ENCODE data around the gene TRIM38.
"Not testable (repeated sequence)": the region's sequence is repeated elsewhere in the genome, so short reads cannot be mapped to it uniquely, and the experiment has no call there.

TRIM38 gene, protein sequence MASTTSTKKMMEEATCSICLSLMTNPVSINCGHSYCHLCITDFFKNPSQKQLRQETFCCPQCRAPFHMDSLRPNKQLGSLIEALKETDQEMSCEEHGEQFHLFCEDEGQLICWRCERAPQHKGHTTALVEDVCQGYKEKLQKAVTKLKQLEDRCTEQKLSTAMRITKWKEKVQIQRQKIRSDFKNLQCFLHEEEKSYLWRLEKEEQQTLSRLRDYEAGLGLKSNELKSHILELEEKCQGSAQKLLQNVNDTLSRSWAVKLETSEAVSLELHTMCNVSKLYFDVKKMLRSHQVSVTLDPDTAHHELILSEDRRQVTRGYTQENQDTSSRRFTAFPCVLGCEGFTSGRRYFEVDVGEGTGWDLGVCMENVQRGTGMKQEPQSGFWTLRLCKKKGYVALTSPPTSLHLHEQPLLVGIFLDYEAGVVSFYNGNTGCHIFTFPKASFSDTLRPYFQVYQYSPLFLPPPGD

DNA sequence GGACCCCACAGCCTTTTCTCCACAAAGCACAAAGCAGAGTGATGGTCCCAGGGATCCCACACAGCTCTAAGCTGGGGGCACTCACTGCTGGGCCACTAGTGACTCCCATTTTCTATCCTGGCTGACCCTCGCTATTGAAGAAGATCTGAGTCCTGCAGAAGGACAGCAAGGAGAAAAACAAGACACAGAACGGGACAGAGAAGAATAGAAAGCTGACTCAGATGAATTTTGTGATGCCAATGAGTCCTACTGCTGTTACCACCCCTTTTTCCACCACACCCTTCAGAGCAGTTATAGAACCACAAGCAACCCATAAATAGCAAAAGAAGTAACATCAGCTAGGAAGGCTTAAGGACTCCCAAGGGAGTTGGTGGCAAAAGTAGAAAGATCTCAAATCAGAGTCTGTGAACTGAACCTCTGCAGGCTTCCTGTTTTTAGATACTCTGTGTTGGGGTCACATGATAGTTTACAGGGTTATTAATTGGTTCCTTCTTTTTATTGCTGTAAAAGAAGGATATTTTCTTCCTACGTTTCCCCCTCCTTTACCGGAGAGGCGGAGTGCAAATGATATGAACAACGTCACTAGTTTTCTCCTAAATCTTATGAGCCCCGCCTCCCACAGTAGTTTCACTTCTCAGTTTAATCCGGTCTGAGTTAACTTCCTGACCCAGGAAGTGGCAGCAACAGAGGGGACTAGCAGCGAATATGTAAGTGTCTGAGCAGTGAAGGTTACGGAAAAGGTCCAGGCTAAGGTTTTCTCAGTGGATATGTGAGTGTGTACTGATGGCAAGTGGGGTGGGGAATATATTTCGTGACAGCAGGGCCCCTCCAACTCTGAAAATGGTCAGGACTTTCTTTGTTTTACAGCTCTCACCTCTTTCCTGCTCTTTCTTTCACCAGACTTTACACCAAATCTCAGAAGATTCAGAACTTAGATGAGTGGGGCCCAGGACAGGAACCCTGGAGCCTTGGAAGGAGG lies at the start of gene TRIM38:
TSS of gene TRIM38 (plus strand) at position 654 of the 979 bp plus-strand sequence. CDS start 3,721 bp downstream, outside the sequence.
- peak; percentile 67 to 68 for DNase-seq (ENCODE audit: low read depth in 2 of 2)

DNA sequence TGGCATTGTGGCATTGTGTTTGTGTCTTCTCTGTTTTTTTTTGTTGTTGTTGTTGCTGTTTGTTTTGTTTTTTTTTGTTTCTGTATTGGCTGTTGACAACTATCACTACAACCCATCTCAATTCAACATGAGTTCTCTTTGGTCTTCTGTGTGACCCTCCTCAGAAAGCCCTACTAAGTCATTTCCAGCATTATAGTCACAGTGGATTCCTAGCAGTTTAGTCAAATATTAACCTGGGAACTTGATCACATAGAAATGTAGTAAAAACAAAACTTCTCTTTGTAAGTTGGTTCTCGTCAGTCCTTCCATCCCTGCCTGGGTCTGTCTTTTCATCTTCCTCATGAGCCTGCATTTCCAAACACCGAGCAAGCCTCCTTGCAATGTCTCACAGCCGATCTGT lies 48.9 kb upstream of the TRIM38 start:
- DNase-seq (ENCODE audit: low read depth in 2 of 2): no peak

DNA sequence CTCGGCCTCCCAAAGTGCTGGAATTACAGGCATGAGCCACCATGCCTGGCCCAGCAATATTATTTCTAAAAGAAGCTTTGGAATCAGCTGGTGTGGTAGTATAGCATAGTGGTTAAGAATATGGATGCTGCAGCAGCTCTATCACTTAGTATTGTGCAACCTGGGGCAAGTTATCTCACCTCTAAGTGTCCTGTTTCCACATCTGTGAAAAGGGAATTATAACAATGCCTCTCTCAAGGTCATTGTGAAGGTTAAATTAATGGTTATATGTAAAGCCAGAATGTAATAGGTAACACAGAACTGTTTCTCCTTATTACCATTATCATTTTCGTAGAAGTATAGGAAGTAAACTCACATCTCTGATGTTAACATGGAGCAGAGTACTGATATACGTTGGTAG lies 46.3 kb upstream of the TRIM38 start:
- DNase-seq (ENCODE audit: low read depth in 2 of 2): no peak

DNA sequence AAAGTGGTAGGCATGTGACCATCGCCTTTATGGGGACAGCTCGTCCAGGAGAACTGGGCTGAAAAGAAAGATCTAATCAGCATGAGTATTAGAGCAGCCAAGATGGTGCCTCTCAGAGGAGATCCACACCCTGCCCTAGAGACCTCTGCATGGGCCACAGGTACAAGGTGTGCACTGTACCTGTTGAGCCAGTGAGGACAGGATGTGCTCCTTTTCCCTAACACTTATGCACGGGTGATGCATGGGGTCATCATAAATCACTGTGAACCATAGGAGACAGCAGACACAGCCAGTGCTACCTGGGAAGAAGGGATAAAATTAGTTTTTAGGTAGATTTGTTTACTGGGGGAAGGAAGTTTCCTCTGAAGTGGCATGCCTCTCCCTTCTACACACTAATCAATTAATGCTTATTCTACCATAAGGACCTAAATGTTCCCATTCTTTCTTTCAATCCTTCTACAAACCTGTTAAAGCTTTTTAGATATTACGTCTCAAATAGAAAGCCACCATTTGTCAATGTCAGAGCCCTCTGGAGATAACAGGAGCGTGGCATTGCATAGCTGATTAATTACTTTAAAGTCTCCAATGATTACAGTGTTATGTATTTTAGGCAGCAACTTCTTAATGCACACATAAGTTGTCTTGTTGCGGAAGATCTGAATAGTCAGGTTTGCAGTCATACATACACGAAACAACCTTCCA lies 45.7 kb upstream of the TRIM38 start:
- DNase-seq (ENCODE audit: low read depth in 2 of 2): no peak

DNA sequence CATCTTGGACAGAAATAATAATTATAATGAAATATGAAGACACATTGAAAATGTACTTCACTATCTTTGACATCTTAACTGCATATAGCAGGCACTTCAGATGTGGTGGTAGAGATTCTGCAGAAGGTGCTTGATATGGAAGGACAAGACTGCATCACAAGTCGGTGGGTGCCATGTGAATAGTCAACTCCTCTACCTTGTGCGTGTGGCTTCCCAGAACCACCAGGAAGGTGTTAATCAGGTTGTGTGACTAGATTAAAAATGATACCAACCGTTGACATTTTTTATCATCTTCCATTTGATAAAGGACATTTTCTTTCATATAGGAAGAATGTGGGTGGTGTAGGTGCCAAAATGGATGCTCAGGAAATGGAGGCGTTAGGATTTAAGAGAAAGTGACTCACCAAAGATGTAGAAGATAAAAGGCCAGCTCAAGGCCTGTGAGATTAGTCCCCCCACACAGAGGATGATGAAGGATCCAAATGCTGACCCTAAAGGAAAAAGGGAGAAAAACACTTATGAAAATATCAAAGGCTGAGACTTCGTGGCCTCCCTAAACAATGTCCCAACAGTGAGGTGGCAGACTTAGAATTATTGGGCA lies 44.4 kb upstream of the TRIM38 start:
- no peak for DNase-seq (ENCODE audit: low read depth in 2 of 2)

DNA sequence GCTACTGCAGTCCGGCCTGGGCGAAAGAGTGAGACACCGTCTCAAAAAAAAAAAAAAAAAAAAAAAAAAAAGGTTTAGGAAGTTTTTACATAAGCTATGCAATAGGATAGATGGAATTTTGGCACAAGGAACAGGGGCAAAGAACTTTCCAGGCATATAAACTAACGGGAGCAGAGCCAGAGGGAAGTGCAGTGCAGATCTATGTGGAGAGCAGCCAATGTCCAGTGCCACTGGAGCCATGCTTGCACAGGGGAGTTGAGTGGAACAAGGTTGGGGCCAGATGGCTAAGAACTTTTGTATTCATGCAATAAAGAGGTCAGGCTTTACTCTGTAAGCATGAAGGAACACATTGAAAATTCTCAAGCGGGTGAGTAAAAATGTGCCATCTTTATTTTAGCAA lies 42.9 kb upstream of the TRIM38 start:
- no peak for DNase-seq (ENCODE audit: low read depth in 2 of 2)

DNA sequence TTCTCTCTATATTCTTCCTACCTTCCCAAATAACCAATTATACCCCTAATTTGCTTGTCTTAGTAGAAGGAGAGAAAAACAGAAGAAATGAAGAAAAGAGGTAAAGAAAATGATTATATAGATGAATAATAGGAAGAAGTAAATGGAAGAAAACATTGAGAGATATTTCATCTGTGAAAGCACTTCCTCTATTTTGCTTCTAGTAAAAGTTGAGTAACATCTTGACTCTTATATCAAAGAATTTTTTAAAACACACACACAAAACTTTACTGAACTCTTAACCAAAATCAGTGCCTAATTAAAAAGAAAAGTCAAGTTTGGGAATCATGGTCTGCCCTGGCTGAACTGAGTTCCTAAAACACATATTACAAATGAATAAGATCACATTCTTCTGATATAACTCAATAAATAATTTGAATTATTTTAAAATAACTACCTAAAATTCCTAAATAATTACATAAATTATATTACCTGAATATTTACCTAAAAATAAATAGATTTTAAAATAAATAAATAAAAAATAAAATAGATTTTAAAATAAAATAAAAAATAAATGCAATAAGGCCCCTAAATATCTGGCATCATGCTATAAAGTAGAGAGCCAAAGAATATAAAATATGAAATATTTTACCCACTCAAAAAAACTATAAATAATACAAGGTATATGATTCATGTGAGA lies 40.9 kb upstream of the TRIM38 start:
- no peak for DNase-seq (ENCODE audit: low read depth in 2 of 2)

DNA sequence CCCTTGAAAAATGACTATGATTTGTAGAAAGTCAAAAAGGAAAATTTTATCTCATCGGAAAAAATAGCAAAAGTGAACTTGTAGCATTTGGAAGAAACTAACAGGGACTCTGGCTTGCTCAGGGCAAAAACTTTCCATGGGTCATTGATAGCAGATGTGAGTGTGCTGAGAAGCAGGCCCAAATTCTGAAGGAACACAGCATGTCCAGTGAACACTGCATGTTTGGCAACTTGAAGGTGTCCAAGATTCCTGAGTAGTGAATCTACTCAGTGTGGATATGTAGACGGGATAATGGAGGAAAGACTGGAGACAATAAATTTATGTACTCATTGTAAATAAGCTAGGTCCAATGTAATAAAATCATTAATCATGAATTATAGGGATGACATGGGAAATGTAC lies 40.3 kb upstream of the TRIM38 start:
- no peak for DNase-seq (ENCODE audit: low read depth in 2 of 2)

DNA sequence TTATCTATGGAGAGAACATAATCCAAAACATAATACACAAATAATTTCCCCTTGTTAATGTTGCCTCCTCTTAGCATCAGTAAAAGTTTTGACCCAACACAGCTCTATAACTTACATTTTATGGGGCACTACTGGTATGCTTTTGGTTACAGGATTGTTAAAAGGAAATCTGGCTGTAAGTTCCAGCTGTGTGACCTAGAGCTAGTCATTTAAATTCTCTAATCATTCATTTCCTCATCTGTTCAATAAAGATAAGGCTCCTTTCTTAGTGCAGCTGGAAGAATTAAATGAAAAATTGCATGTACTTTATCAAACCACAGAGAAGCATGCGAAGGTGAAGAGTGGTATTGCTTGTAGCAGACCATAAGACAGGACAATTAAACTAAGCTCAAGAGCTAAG lies 36.7 kb upstream of the TRIM38 start:
- DNase-seq (ENCODE audit: low read depth in 2 of 2): no peak

DNA sequence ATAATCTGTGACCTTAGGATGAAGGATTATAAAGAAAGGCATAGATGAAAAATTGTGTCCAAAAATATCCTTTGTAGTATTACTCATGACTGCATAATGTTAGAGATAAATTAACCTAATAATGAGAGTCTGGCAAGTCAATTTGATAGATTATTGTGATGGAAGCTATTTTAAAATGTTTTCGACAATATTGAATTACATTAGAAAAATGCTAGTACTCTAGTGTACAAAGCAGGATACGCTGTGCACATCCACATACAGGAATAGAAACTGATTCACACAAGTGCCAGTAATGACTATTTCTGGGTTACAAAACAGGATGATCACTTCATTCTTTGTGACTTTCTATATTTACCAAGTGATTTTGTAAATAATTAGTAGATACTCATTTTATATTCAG lies 35.4 kb upstream of the TRIM38 start:
- no peak for DNase-seq (ENCODE audit: low read depth in 2 of 2)

DNA sequence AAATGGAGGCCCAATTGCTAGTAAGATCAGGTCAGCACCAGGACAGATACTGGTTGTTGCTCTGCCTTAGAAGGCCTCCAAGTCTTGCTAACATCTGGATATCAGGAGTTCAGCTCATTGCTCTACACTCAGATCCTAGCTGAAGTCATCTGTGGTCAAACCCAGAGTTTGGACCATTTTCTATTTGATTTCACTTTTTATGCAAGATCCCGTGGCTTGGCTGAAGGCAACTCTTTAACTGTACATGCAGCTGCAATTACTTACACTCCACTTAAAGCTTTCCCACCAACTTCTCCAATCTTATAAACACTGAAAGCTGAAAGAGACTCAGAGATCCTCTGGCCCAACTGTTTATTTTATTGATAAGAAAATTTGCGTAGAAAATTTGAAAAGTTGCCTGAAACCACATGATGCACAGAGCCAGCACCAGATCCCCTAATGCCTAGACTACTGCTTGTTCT lies 34.8 kb upstream of the TRIM38 start:
- no peak for DNase-seq (ENCODE audit: low read depth in 2 of 2)

DNA sequence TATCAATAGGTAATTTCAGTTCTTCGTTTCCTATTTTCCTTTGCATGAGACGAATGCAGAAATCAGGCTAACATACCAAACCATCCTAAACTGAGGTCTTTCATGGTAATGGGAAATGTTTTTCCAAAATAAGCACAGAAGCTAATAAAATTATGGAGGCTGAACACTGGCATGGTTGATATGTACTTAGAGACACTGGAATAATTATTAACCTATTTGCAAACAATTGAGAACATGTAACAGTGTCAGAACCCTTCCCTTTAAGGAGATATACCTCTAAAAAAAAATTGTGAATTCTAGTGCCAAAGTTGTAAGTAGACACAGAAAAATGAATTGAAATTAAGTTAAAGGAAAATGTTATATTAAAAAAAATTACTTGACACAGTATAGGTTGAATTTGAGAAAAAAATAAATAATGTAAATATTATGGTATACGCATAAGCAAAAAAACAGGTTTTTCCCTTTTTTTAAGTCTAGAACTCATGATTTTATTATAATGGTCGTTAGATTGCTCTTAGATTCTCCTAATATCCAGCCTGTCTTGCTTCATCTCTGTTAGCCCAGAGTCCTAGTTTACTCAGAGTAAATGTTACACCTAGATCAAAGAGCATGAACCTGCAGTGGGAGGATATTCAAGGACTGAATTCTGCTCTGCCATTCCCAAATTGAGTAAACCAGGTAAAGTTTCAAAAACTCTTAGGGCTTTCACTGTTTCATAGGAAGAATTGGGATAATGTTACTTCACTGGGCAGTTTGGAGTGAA lies 33.9 kb upstream of the TRIM38 start:
- DNase-seq (ENCODE audit: low read depth in 2 of 2): no peak

DNA sequence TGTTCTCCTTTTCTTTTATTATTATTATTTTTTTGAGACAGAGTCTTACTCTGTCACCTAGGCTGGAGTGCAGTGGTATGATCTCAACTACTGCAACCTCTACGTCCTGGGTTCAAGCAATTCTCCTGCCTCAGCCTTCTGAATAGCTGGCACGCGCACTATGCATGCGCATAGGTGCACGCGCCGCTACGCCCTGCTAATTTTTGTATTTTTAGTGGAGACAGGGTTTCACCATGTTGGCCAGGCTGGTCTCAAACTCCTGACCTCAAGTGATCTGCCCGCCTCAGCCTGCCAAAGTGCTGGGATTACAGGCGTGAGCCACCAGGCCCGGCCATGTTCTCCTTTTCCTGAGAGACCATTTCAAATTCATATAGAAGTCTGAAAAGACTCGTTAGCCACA lies 32.8 kb upstream of the TRIM38 start:
- not testable (repeated sequence) for DNase-seq (ENCODE audit: low read depth in 2 of 2)

DNA sequence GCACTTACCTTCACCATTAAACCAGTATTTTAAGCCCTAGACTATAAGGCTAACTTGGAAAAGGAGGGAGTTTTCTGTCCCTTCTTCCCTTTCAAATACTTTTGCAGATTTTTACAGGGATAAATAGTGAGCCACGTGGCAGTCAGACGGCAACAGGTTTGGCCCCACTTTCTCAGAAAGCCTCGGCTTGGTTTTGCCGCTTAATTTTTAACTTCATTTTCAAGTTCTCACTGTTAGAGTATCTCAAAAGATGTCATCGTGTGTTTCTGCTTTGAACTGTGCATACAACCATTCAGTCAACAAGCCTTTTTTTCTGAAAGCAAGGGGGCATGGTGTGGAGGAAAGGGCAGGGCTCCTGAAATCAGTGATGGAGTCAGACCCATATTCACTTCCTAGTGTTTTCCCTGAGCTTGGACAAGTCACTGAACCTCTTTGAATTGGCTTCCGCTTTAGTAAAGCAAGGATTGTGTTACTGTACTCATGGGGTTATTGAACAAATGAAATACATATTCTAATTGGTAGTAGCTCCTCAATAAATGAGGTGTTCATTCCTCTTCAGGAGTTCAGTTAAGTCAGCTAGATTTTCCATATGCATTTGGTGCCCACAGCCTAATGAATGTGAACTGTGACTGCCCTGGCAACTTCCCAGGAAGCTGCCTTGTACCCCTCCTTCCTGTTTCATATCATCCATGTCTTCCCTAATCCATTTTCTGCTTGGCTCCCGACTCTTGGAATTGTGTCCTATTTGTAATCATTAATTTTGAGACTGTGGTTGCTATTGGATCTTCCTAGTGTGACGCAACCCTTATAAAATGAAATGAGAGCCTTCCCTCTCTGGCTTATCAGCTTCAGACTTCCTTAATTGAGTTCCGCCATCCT lies 31.8 kb upstream of the TRIM38 start, which contains the start of gene SLC17A2:
TSS of gene SLC17A2 (minus strand) at position 160 of the 879 bp plus-strand sequence. CDS start 4,895 bp downstream, outside the sequence.
- no peak for DNase-seq (ENCODE audit: low read depth in 2 of 2)

DNA sequence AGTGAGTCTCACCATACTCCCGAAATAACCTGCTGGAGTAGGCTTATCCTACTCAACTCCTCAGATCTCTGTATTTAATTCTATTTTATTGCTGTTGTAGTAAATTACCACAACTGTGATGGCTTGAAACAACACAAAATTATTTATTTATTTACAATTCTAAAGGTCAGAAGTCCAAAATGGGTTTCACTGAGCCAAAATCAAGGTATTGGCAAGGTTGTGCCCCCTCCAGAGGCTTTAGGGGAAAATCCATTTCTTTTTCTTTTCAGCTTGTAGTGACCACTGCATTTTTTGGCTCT lies 31.2 kb upstream of the TRIM38 start:
- no peak for DNase-seq (ENCODE audit: low read depth in 2 of 2)

DNA sequence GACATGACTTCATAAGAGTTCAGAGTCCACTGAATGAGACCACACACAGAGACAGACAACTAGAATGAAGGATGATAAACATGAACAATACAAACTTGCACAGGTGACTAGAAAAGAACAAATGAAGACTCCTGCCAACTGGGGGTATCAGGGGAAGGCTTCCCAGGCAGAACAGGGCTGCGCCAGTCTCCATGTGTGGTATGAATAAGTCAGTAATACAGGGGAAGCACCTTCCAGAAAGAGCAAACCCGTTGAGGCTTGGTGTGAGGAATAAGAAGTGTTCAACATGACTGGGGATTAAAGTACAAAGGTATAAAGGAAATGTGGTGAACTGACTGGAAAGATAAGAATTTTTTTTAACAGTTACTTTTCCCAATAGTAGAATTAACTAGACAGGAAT lies 28.4 kb upstream of the TRIM38 start:
- no peak for DNase-seq (ENCODE audit: low read depth in 2 of 2)

DNA sequence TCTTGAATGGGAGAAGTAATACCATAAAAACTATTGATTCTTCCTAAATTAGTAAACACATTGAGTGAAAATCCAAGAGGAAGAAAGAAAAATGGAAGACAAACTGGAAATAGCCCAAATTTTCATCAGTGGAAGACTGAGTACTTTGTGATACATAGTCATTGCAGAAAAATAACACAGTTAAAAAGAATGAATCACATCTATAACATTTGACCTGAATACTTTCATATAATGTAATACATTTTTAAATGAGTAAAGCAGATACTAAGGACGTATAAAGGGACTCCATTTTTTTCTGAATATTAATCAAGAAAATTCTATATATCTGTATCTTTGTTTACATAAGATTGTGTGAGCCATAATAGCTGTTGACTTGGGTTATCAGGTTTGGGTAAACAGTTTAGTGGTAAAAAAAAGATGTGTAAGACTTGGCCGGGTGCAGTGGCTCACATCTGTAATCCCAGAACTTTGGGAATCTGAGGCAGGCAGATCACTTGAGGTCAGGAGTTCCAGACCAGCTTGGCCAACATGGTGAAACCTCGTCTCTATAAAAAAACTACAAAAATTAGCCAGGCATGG lies 27.8 kb upstream of the TRIM38 start:
- no peak for DNase-seq (ENCODE audit: low read depth in 2 of 2)

DNA sequence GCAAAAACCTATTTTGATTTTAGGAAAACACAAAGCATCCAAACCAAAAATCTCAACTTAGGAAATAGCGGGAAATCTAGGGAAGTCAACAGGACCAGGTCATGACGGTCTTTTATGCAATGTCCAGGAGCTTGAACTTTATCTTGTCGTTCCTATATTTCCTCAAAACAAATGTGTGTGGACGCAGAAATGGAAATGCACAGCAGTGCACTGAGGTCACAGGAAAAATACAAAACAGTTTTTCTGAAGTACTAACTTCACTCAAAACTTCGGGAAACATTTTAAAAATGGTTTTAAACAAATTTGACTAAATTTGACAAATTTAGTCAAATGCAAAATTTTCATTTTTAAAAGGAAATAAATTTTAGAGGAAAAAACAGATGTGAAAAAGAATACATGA lies 26.6 kb upstream of the TRIM38 start:
- no peak for DNase-seq (ENCODE audit: low read depth in 2 of 2)

DNA sequence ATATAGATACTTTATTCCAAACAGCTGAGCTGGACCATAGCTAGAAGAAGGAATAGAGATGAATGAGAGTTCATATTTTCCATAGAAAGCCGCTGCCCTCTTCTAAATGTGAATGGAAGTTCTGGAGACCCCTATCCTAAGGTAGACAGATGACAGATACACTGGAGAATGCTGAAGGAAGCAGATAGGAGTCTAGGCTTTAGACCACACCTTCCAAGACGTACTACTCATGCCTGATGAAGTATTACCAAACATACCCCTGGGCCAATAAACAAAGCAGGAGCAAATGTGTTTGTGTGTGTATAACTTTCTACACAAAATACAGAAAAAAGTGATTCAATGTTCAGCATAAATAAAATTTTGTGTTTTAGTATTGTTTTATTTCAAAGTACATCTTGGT lies 23.0 kb upstream of the TRIM38 start:
- no peak for DNase-seq (ENCODE audit: low read depth in 2 of 2)

Measured in fibroblast of skin of left biceps (primary cell).